HFF-Myc (cell line): ENCODE results near the gene SCAMP5.

Experiments
- DNase-seq: peaks from one replicate; pipeline ENCODE4 v3.0.0-alpha.2; 2011; ENCODE audit warnings: low read depth; ENCODE audit errors: extremely low read depth
- H3K4me3 ChIP-seq: replicated peaks from 2 replicates; pipeline ENCODE4 v1.5.1; 2011; ENCODE audit warnings: low read depth, mild to moderate bottlenecking, control low read depth, low read length
- TF ChIP-seq, protein P1 (sequence below): IDR thresholded peaks from 2 replicates; pipeline ENCODE4 v1.5.1; 2012; ENCODE audit warnings: mild to moderate bottlenecking, low read depth, low read length, control low read depth; ENCODE audit errors: missing control alignments

The SCAMP5 gene

DNA sequence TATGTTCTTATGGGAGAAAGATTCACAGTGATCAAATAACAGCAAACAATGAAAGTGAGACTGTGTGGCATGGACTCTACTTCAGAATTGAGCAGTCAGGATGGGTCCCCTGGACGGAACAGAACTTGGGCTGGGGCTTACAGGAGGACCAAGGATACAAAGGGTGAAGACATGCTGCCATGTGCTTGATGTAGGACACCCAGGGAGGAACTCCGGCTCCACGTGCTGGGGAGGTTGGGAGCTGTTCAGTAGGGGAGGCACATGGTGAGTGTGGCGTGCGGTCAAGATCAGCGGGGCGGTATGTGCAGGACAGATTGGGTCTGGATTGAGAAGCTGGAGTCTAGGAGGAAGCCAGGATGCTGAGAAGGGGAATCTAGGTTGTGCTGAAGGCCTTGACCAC is 60.7 kb downstream of the SCAMP5 start:
- no peak overlapping the region for H3K4me3 ChIP-seq
- no peak for DNase-seq
- TF ChIP-seq, protein P1, sequence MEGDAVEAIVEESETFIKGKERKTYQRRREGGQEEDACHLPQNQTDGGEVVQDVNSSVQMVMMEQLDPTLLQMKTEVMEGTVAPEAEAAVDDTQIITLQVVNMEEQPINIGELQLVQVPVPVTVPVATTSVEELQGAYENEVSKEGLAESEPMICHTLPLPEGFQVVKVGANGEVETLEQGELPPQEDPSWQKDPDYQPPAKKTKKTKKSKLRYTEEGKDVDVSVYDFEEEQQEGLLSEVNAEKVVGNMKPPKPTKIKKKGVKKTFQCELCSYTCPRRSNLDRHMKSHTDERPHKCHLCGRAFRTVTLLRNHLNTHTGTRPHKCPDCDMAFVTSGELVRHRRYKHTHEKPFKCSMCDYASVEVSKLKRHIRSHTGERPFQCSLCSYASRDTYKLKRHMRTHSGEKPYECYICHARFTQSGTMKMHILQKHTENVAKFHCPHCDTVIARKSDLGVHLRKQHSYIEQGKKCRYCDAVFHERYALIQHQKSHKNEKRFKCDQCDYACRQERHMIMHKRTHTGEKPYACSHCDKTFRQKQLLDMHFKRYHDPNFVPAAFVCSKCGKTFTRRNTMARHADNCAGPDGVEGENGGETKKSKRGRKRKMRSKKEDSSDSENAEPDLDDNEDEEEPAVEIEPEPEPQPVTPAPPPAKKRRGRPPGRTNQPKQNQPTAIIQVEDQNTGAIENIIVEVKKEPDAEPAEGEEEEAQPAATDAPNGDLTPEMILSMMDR = no peak

DNA sequence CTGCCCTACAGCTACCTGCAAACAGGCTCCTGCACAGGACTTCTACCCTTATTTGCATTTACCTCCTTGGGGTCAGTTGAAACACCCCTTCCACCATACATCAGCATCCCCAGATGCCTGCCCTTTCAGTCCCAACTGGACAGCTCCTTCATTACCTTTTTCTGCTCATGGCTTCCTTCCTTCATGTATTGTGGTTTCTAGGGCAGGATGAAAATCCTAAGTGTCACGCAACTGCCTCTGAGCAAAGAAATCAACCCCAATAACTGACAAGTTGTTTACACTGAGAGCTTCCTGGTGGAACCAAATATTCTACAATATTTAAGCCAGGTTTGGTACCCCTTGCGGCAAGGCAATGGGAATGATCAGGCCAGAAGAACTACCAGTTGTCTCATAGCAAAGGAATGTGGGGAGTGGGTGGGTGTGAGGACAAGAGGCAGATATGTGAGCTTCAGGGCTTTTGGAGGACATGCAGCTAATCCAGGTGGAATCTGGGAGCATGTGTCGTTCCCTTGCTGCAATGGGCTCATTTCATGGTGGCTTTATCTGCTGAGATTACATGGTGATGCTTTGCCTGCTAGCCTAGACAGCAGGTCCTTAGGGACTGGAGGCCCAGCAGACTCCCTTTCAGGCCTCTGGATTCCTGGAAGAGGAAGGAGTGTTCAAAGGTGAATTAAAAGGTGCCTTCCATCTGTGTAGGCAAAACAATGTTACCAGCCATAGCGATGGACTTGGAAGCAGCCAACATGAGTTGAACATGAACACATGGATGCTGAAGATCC is 63.0 kb downstream of the SCAMP5 start:
- no peak overlapping the region for H3K4me3 ChIP-seq
- DNase-seq = no peak
- TF ChIP-seq, protein P1 = no peak

DNA sequence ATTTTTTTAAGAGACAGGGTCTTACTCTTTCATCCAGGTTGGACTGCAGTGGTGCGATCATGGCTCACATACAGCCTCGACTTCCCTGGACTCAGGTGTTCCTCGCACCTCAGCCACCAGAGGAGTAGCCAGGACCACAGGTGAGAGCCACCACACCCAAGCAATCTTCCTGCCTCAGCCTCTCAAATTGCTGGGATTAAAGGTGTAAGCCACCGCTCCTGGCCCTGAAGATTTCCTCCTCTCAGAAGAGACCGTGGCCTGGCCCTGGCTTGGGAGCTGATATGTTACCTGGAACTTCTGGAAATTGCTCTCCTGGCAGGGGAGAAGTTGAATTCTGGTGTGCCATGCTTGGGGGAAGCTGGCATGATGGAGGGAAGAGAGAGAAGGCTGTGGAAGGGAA is 64.2 kb downstream of the SCAMP5 start:
- DNase-seq = no peak
- TF ChIP-seq, protein P1 = no peak
- H3K4me3 ChIP-seq = no peak overlapping the region

DNA sequence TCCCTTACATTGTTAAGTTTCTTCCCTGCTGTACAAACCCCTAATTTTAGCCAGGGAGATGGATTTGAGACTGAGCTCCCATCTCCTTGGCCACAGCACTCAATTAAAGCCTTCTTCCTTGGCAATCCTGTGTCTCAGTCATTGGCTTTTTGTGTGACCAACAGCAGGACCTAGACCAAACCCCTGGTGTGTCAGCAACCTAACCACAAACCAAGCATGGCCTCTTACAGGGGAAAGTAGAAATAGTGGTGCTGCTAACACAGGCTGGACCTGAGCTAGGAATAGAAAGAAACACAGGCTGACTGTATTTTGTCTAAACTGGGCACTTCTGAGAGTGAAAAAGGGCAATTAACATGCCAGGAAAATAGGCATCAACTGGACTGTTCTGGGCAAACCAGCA is 65.9 kb downstream of the SCAMP5 start:
- no peak for DNase-seq
- TF ChIP-seq, protein P1 = no peak
- H3K4me3 ChIP-seq = no peak overlapping the region

DNA sequence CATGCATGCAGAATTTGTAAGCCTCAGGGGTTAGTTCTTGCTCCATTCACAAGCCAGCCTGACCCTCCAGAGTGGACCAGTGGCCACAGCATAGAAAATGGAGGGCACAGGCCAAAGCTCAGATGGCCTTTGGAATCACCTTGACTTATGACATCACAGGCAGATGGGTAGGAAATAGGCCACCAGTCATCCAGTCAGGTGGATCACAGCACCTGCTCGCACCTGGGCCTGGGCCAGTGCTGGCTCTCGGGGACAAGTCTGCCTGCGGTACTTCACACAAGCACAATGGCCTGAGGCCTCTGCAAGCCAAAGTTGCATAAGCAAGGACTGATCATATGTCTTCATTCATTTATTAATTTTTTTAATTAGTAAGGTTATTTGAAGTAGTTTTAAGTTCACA is 67.3 kb downstream of the SCAMP5 start:
- no peak overlapping the region for H3K4me3 ChIP-seq
- no peak for DNase-seq
- TF ChIP-seq, protein P1 = no peak

DNA sequence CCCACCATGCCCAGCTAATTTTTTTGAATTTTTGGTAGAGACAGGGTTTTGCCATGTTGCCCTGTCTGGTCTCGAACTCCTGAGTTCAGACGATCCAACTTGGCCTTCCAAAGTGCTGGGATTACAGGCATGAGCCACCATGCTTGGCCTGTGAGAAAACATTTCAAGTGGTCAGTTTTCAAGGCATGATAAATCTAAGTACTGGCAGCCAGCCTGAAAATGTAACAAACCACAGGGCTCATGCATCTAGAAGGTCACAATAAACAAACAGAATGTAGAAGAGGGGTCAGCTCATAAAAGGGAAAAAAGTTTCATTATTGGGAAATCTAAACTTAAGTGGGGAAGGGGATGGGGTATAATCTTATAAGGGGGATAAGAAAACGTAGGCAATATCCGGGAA is 68.0 kb downstream of the SCAMP5 start:
- TF ChIP-seq, protein P1 = no peak
- H3K4me3 ChIP-seq = no peak overlapping the region
- no peak for DNase-seq

DNA sequence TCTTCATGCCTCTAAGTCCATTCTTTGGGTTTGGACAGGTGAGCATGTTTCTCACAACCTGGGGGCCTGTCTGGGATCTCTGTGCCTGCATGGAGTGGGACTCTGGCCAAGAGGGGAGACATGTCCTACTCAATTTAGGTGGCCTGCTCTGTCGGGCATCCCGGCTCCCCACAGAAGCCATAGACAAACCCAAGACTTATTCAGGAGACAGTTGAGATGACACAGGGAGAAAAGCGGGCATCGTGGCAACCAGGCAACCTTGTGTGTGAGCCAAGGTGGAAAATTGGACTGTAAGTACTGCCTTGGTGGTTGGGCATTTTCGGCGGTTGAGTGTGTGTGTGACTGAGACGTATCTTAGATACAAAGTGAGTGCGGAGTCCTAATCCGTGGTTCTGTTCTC is 68.5 kb downstream of the SCAMP5 start:
- DNase-seq = no peak
- H3K4me3 ChIP-seq = no peak overlapping the region
- TF ChIP-seq, protein P1 = no peak
